ENCODE results near the gene TMEM269.

The TMEM269 gene

DNA sequence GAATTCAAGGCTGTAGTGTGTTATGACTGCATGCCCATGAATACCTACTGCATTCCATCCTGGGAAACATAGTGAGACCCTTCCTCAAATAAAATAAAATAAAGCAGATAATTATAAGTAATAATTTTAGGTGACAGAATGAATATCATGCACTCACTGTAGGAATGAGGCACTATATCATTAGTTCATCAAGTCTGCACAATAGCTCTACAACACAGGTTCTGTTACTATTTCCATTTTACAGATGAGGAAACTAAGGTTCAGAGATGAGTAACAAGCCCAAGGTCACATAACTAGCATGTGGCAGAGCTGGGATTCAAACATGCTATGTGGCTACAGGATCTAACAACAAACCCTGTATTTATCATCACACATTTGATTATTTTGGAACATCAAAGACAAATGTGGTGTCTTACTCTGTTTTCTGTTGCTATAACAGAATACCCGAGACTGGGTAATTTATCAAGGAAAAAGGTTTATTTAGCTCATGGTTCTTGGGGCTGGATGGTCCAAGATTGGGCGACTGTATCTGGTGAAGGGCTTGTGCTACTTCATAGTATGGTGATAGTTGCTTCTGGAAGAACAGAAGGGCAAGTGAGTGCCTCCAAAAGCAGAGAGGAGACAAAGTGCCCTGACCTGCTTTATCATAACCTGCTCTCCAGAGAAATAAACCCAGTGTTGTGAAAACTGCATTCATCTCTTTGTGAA lies 56.8 kb downstream of the TMEM269 start:
- Mint-ChIP-seq H3K4me1 (no peaks in the 10 kb centered on the region), H3K9me3 (no peaks in the 10 kb centered on the region)
- ATAC-seq = no peak

DNA sequence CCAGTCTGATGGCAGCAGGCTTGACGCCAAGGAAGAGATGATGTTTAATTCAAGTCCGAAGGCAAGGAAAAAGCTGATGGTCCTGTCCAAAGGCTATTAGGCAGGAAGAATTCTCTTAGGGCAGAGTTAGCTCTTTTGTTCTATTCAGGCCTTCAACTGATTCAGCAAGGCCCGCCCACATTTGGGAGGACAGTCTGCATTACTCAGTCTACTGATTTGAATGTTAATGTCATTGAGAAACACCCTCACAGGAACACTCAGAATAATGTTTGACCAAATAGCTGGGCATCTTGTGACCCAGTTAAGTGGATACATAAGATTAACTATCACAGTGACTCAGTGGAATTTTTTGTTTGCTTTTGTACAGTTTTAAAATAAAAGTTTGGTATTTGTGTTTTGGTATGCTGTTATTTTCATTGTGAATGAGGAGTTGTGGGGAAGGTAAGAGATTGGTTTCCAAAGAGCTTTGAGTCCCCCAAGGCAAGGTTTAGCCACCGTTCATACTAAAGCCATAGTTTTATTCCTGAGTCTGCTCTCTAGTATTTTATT lies 59.9 kb downstream of the TMEM269 start:
- Mint-ChIP-seq H3K27me3 (no peaks in the 10 kb centered on the region), H3K27ac (no peak overlapping the region), H3K9me3 (peaks cover 0 to under 1% of the 10 kb centered on the region in 2 donors), H3K4me1 (peaks cover 22% of the 10 kb centered on the region), H3K4me3 (no peak overlapping the region)
- ATAC-seq (no peak), DNase-seq (no peak)

More for the DNA sequence above, 56.8 kb downstream of the TMEM269 start:
- no peaks in the 10 kb centered on the region for H3K27me3 Mint-ChIP-seq
- no peak for DNase-seq
- no peak overlapping the region for H3K4me3 Mint-ChIP-seq
- peak overlapping the region in 1 of 2 donors; percentile 29 for H3K27ac Mint-ChIP-seq

DNA sequence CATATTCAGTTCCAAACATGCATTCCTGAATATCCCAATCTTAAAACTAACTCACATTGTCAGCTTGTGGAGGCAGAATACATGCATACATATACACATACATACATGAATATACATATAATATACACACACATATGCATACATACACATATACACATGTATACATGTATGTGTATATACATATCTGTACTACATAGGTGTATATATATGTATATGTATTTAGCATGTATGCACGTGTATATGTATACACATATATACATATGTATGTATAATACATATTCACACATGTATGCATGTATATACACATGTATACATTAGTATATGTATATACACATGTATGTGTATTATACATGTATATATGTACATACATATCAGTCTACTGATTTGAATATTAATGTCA lies 60.4 kb downstream of the TMEM269 start:
- DNase-seq (no peak), ATAC-seq (no peak)
- H3K4me3 Mint-ChIP-seq = no peak overlapping the region
- no peaks in the 10 kb centered on the region for H3K27me3 Mint-ChIP-seq
- no peak overlapping the region for H3K27ac Mint-ChIP-seq
- peaks cover 28% of the 10 kb centered on the region for H3K4me1 Mint-ChIP-seq
- H3K9me3 Mint-ChIP-seq = peaks cover 0 to 5% of the 10 kb centered on the region in 2 donors

DNA sequence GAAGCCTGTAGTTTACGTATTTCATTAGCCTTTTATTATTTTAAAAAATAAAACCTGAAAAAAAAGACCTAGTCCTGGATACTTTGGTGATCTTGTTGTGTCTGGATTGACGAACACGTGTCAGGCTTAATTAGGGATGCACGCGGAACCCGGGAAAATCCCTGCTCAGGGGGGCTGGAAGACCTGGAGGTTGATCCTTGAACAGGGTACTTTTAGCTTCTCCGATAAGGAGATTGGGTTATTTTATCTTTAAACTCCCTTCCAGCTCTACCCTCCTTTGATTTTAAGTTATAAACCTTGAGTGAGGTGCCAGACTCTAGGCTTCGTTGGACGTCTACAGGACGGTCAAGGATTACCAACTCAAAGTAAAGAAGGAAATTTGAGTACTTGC lies 61.1 kb downstream of the TMEM269 start:
- peak; percentile 29 for ATAC-seq
- Mint-ChIP-seq H3K9me3 (peaks cover 0 to 5% of the 10 kb centered on the region in 2 donors), H3K4me1 (peaks cover 28% of the 10 kb centered on the region), H3K4me3 (peak overlapping the region; percentile 85 to 94), H3K27ac (peak overlapping the region; percentile 72 to 74), H3K27me3 (no peaks in the 10 kb centered on the region)
- no peak for DNase-seq

DNA sequence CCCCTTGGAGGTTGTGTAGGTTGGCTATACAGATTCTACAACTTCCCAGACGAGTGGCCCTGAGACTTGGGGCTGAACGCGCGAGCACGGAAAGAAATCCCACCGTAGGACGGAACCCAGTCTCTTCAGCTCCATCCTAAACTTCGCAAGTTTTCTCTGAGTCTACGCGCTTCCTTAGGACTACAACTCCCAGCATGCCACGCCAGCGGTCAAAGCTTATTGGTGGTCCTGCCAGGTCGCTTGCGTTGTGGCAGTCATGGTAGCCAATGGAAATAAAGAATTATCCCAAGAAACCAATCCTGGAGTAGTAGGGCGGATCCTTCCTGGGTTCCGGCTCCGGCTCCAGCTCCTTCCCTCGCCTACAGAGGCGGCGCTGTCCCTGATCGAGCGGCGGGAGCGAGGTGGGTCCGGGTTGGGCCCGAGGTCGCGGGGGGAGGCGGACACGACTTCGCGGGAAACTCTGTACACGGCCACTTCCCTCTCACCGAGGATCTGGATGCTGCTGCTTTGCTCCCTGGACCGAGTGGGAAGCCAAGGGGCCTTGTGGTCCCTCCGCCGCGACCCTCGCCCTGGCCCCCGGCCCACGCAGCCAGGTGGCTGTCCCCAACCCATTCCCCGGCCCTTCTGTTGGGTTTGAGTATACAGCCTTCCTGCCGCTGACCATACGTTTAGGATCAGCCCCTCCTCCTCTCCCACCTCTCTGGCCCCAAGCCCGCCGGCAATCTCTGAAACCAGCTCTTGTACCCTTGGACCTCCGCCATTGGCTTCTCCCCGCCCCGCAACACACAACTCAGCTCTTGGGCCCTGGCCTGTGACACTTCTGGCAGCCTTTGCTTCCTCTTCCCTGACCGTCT lies 61.7 kb downstream of the TMEM269 start, which contains the start of gene ZNF691:
TSS of gene ZNF691 (plus strand) at position 357 of the 854 bp plus-strand sequence. CDS start 3,046 bp downstream, outside the sequence.
- Mint-ChIP-seq H3K27me3 (no peaks in the 10 kb centered on the region), H3K9me3 (peaks cover 0 to 5% of the 10 kb centered on the region in 2 donors), H3K4me1 (peaks cover 28% of the 10 kb centered on the region), H3K4me3 (peak within 1 kb of the TSS; percentile 85 to 94), H3K27ac (peak within 1 kb of the TSS; percentile 74 to 94)
- ATAC-seq (peak; percentile 96), DNase-seq (peak; percentile 83 to 91)

DNA sequence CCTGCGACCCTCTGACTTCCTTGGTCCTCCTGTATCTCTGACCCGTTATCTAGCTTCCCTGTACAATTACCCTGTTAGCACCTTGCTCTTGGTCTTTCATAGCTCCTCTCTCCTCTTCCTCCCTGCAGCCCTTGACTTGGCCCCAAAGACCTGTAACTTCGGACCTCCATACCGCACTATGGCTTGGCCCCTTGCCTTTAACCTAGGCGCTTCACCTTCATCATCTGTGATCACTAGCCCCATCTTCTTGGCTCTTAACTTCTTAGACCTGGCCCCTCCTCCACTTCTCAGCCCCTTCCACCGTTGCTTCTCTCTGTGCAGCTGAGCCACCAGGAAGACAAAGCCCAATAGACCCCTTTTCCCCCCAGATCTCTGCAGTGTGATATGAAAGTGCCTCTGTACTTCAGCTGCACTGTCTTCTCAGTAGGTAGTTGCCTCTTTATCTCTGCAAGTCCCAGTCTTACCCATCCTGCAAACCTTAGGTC lies 62.4 kb downstream of the TMEM269 start:
- Mint-ChIP-seq H3K4me3 (peak overlapping the region; percentile 85 to 94), H3K9me3 (peaks cover 0 to 5% of the 10 kb centered on the region in 2 donors), H3K4me1 (peaks cover 28% of the 10 kb centered on the region), H3K27me3 (no peaks in the 10 kb centered on the region), H3K27ac (peak overlapping the region; percentile 13 to 94)
- ATAC-seq (no peak), DNase-seq (no peak)

DNA sequence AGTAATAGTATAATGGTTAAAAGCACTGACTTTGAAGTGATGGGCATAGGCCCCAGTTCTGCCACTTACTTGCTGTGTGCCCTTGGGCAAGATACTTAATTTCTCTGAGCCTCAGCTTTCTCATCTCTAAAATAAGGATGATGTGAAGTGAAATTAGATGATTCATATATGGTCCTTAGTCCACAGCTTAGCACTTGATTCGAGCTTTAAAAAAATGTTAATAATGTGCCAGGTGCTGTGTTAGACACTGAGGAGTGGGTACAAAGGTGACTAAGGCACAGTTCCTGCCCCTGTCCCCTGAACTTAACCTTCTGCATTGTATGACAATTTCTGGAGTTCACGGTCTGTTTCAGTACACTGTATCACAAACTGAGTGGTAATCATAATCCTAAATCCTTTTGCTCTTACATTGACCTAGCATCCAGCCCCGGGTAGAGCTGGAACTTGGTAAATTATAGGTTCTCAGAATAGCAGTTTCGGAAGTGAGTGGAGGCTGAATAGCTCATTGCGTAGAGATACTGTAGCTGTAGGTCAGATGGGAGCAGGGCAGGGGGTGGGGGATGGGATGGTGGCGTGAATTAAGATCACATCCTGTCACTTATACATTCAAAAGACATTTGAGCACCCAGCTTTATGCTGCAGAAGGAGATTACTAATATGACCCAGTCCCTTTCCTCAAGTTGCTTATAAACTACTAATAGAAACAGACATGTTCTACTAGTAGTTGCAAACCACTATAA lies 63.1 kb downstream of the TMEM269 start:
- Mint-ChIP-seq H3K27me3 (no peaks in the 10 kb centered on the region), H3K9me3 (peaks cover 0 to 5% of the 10 kb centered on the region in 2 donors), H3K27ac (peak overlapping the region in 1 of 2 donors; percentile 94), H3K4me1 (peaks cover 28% of the 10 kb centered on the region), H3K4me3 (peak overlapping the region; percentile 85 to 94)
- DNase-seq (no peak), ATAC-seq (no peak)

DNA sequence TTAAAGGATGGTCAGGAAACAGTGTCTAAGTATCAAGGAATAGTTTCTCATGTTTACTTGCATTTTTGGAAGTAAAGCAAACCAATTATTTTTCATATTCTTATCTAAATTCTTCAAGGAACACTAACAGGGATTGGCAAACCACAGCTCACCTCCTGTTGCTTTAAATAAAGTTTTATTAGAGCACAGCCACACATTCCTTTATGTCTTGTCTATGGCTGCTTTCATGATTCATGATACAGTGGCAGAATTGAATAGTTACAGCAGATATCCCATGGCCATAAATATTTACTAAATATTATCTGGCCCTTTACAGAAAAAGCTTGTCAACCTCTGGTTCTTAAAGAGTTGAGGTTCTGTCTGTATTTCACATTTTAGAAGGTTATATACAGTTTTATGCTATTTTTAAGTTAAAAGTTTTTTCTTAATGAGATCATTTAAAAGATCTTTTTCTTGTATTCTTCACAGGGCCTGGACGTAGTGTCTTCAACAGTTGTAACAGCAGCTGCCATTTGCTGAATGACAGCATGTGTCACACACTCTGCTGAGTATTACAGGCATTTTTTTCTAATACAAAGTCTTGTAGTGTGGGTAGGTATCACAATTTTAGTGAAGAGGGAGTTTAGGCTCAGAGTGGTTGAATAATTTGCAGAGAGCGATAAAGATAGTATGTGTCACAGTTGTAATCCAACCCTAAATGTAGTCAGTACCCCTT lies 64.2 kb downstream of the TMEM269 start:
- Mint-ChIP-seq H3K27me3 (no peaks in the 10 kb centered on the region), H3K27ac (peak overlapping the region; percentile 13 to 41), H3K9me3 (peaks cover 0 to 5% of the 10 kb centered on the region in 2 donors), H3K4me3 (no peak overlapping the region), H3K4me1 (peaks cover 28% of the 10 kb centered on the region)
- DNase-seq (no peak), ATAC-seq (no peak)

DNA sequence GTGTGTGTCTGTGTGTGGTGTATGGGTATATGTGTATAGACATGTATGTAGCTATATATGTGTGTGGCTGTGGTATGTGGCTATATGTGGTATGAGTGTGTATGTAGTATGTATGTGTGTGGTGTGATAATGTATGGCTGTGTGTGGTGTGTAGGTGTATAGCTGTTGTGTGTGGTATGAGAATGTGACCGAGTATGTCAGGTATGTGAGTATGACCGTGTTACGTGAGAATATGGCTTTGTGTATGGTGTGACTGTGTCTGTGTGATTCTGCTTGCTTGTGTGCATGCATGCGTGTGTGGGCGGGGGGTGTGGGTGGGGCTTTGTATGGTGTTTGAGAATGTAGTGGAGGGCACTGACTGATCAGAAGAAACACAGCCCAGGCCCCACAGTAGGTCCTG lies 65.2 kb downstream of the TMEM269 start:
- H3K4me3 Mint-ChIP-seq = no peak overlapping the region
- no peak for DNase-seq
- H3K27ac Mint-ChIP-seq = peak overlapping the region in 1 of 2 donors; percentile 0
- peaks cover 0 to 5% of the 10 kb centered on the region in 2 donors for H3K9me3 Mint-ChIP-seq
- no peak for ATAC-seq
- no peaks in the 10 kb centered on the region for H3K27me3 Mint-ChIP-seq
- H3K4me1 Mint-ChIP-seq = peaks cover 28% of the 10 kb centered on the region
